Neural crest cell (in vitro differentiated cells): ENCODE measurements around the gene CBX6. TPM values are rescaled to one million over a fixed set of nuclear protein-coding genes. Genes with fewer than 3 reads are reported as not detected.

Source experiments
- DNase-seq: peaks from one replicate; pipeline ENCODE4 v3.0.0; 2021; ENCODE audit warnings: low read depth, mixed read lengths, low spot score
- H3K27ac Mint-ChIP-seq: one replicate; pipeline ENCODE4 v1.8.0; 2021; ENCODE audit warnings: mild to moderate bottlenecking, mixed read lengths; ENCODE audit not compliant: unreplicated experiment
- H3K27me3 Mint-ChIP-seq: 2 replicates; pipeline ENCODE4 v1.8.0; 2021; ENCODE audit warnings: low read depth, mild to moderate bottlenecking, mixed read lengths
- H3K36me3 Mint-ChIP-seq: 2 replicates; pipeline ENCODE4 v1.8.0; 2021; ENCODE audit warnings: low read depth, mild to moderate bottlenecking, mixed read lengths
- H3K4me1 Mint-ChIP-seq: 2 replicates; pipeline ENCODE4 v1.8.0; 2021; ENCODE audit warnings: mixed read lengths
- H3K4me3 Mint-ChIP-seq: one replicate; pipeline ENCODE4 v1.8.0; 2021; ENCODE audit warnings: mild to moderate bottlenecking, mixed read lengths
- H3K9me3 Mint-ChIP-seq: 2 replicates; pipeline ENCODE4 v1.8.0; 2021; ENCODE audit warnings: mixed read lengths
- total RNA-seq: library from RNA; stranded (reverse); gene quantifications from 2 replicates; pipeline ENCODE4 v1.2.1, GENCODE V29; 2021
- TF ChIP-seq, protein P1 (sequence below): fragments of 200-600 bp; sonication (generic); conservative IDR thresholded peaks from 2 replicates; pipeline ENCODE4 v1.5.0; 2021; ENCODE audit warnings: antibody characterized with exemption, mild to moderate bottlenecking

CBX6 gene
- total RNA-seq, 1 donor from 2014 or later: 48.2 TPM

DNA sequence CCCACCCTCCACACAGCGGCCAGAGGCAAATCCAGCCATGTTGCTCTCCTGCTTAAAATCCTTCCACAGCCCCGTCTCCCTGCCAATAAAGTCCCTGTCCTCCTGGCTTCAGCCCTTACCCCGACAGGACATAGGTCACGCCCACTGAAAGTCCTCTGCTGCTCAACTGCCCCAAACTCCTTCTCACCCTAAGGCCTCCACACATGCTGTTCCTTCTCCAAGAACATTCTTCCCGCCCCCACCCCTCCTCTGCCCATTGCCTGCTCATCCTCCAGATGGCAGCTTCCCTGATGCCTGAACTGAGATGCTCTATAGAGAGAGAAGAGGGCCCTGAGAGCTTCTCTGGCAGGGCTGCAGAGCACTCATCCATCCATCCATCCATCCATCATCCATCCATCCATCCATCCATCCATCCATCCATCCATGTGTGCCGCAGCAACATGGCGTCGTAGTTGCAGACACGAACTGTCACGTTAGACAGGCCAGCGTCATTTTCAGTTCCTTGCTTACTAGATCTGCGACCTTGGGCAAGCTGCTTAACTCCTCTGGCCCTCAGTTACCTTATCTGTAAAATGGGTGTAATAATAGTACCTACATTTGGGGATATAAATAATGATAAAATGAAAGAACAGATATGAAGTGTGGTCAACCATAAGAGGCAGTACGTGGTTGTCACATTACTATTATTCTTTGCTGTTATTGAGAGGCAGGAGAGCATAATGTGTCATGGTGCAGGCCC is 37.6 kb downstream of the CBX6 start:
- Mint-ChIP-seq H3K27ac (no peak overlapping the region), H3K4me1 (no peaks in the 10 kb centered on the region), H3K4me3 (no peak overlapping the region), H3K27me3 (peaks cover 33% of the 10 kb centered on the region), H3K9me3 (no peaks in the 10 kb centered on the region), H3K36me3 (no peaks in the 10 kb centered on the region)
- DNase-seq: no peak
- TF ChIP-seq, protein P1, sequence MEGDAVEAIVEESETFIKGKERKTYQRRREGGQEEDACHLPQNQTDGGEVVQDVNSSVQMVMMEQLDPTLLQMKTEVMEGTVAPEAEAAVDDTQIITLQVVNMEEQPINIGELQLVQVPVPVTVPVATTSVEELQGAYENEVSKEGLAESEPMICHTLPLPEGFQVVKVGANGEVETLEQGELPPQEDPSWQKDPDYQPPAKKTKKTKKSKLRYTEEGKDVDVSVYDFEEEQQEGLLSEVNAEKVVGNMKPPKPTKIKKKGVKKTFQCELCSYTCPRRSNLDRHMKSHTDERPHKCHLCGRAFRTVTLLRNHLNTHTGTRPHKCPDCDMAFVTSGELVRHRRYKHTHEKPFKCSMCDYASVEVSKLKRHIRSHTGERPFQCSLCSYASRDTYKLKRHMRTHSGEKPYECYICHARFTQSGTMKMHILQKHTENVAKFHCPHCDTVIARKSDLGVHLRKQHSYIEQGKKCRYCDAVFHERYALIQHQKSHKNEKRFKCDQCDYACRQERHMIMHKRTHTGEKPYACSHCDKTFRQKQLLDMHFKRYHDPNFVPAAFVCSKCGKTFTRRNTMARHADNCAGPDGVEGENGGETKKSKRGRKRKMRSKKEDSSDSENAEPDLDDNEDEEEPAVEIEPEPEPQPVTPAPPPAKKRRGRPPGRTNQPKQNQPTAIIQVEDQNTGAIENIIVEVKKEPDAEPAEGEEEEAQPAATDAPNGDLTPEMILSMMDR: no peak

DNA sequence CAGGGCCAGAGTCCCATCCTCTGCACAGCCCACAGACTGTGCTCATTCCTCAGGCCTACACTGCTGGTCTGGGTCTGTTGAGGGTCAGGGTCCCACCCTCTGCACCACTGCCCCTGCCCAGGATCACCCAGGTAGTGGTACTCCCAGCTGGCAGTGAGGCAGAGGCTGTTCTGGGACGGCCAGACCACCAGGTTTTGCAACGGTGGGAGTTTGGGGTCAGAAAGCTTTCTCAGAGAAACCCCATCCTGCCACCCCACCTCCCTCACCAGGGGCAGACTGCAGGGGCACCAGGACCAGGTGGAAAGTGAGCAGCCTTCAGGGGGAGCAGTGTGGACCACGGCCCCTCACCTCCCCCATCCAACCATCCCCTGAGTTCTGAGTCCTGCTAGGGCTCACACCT is 39.0 kb downstream of the CBX6 start:
- H3K9me3 Mint-ChIP-seq: no peaks in the 10 kb centered on the region
- no peak overlapping the region for H3K4me3 Mint-ChIP-seq
- H3K36me3 Mint-ChIP-seq: no peaks in the 10 kb centered on the region
- no peak for DNase-seq
- TF ChIP-seq, protein P1: no peak
- peaks cover 27% of the 10 kb centered on the region for H3K27me3 Mint-ChIP-seq
- H3K27ac Mint-ChIP-seq: no peak overlapping the region
- no peaks in the 10 kb centered on the region for H3K4me1 Mint-ChIP-seq

DNA sequence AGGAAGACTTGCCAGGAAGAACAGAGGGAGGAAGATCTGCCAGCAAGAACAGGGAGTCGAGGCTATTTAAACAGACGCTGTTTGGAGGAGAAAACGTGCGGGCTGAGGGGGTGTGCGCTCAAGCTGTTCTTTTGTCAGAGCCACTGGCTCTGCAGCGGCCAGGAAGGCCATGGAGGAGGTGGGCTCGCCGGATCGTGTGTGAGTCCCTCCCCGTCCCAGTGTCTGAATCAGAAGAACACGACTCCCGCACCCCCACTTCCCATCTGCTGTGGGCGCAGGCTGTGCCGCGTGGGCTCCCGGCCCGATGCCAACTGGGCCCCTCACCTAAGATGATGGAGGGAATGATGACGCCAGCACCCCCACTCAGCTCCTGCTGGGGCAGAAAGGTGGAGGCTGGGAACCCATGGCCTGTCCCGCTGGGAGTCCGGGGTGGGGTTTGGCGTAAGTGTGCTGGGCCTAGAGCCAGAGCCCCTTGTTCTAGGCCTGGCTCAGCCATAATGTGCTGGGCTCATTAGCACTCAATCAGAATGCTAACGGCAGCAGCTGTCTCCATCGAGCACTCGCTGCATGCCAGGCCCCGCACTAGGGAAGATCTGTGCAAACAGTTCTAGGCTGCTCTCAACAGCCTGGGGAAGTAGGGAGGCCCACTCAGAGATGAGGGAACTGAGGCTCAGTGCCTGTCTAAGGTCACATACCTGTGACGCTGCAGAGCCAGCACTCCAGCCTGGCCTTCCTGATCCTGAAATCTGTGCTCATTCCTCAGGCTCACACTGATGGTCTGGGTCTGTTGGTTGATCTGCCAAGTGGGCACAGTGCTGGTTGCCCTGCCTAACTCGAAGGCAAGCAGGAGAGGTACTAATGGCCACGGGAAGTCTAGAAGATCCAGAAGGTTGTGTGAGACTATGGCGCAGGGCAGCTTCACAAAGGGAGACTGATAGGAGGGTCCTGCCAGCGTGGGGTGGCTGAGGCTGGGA is 39.7 kb downstream of the CBX6 start:
- Mint-ChIP-seq H3K4me1 (no peaks in the 10 kb centered on the region), H3K36me3 (no peaks in the 10 kb centered on the region), H3K9me3 (no peaks in the 10 kb centered on the region), H3K27ac (no peak overlapping the region), H3K27me3 (peaks cover 23% of the 10 kb centered on the region), H3K4me3 (no peak overlapping the region)
- DNase-seq: no peak
- TF ChIP-seq, protein P1: no peak

DNA sequence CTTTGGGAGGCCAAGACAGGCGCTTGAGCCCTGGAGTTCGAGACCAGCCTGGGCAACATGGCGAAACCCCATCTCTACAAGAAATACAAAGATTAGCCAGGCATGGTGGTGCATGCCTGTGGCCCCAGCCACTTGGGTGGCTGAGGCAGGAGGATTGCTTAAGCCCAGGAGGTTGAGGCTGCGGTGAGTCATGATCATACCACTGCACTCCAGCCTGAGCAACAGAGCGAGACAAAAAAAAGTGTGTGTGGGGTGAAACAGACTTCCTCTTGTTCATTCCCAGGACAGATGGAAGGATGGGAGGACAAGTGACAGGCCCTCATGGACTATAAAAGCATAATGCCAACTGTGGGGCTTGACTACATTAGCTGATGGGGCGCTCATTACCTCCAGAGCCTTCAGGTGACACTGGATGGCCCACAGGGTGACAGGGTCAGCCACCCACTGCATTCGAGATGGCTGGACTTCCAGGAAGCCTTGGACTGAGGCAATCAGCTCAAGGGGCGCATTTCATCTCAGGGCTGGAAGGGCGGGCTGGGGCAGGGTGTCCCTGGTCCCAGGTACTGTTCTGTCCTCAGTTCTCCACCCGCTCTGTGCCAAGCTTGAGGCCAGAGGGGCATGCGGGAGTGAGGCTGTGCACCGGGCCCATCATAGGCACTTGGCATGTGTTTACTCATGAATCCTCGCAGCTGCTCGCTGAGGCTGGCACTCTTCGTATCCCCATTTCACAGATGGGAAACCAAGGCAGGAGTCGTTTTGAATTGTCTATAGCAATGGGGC is 40.7 kb downstream of the CBX6 start:
- TF ChIP-seq, protein P1: no peak
- no peak overlapping the region for H3K4me3 Mint-ChIP-seq
- no peaks in the 10 kb centered on the region for H3K36me3 Mint-ChIP-seq
- H3K27ac Mint-ChIP-seq: no peak overlapping the region
- H3K27me3 Mint-ChIP-seq: peaks cover 19% of the 10 kb centered on the region
- no peaks in the 10 kb centered on the region for H3K9me3 Mint-ChIP-seq
- no peaks in the 10 kb centered on the region for H3K4me1 Mint-ChIP-seq
- no peak for DNase-seq

DNA sequence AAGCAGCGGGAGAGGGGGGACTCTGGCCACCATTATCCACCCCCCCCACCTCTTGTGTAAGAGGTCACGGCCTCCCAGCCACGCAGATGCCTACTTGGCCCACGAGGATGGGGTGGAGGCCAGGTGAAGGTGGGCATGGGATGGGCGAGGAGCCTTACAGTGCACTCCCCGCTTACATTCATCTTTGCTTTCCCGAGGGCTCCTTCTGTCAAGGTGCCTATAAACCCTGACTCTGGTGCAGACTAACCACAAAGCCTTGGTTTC is 41.2 kb downstream of the CBX6 start:
- TF ChIP-seq, protein P1: no peak
- Mint-ChIP-seq H3K4me3 (no peak overlapping the region), H3K4me1 (no peaks in the 10 kb centered on the region), H3K9me3 (no peaks in the 10 kb centered on the region), H3K36me3 (no peaks in the 10 kb centered on the region), H3K27ac (no peak overlapping the region), H3K27me3 (peaks cover 13% of the 10 kb centered on the region)
- no peak for DNase-seq
